NCI-H2081 treated with DMSO at 0.1 percent for 48 hours (cell line): Measurements from ENCODE around the gene SLMAP.

ENCODE experiments used
- DNase-seq: peaks from one replicate; lab custom pipeline; 2025; lab: John Stamatoyannopoulos, UW

The SLMAP gene

GRCh38 chr3:57755741-57756527, at the start of gene SLMAP:
Gene SLMAP (plus strand): TSS chr3:57756309. CDS start chr3:57757652, 1,343 bp downstream.
- DNase-seq = peak; percentile 67

- DNase-seq = no peak
These were observed 49.6 kb upstream of the SLMAP start for GRCh38 chr3:57706462-57706861.

- no peak for DNase-seq
These were observed 47.1 kb upstream of the SLMAP start for GRCh38 chr3:57709031-57709430.

- no peak for DNase-seq
These were observed 46.5 kb upstream of the SLMAP start for GRCh38 chr3:57709559-57709958.

GRCh38 chr3:57715686-57716085, 40.4 kb upstream of the SLMAP start:
- DNase-seq = no peak

GRCh38 chr3:57717205-57717868, 38.8 kb upstream of the SLMAP start:
- DNase-seq = no peak

GRCh38 chr3:57718118-57718517, 38.0 kb upstream of the SLMAP start:
- DNase-seq = no peak

GRCh38 chr3:57726397-57726796, 29.7 kb upstream of the SLMAP start:
- no peak for DNase-seq

GRCh38 chr3:57727106-57727505, 29.0 kb upstream of the SLMAP start:
- DNase-seq = no peak

- no peak for DNase-seq
These were observed 26.6 kb upstream of the SLMAP start for GRCh38 chr3:57729334-57730045.

- no peak for DNase-seq
These were observed 25.4 kb upstream of the SLMAP start for GRCh38 chr3:57730682-57731081.

GRCh38 chr3:57731311-57731710, 24.8 kb upstream of the SLMAP start:
- DNase-seq = no peak

GRCh38 chr3:57733790-57734189, 22.3 kb upstream of the SLMAP start:
- DNase-seq = no peak

GRCh38 chr3:57735405-57735804, 20.7 kb upstream of the SLMAP start:
- no peak for DNase-seq

GRCh38 chr3:57737840-57738239, 18.3 kb upstream of the SLMAP start:
- DNase-seq = no peak

GRCh38 chr3:57738391-57738790, 17.7 kb upstream of the SLMAP start:
- DNase-seq = no peak

- DNase-seq = no peak
These were observed 16.1 kb upstream of the SLMAP start for GRCh38 chr3:57740027-57740426.

- DNase-seq = no peak
These were observed 12.6 kb upstream of the SLMAP start for GRCh38 chr3:57743496-57743895.

GRCh38 chr3:57745101-57745500, 11.0 kb upstream of the SLMAP start:
- DNase-seq = no peak

GRCh38 chr3:57746156-57747010, 9.7 kb upstream of the SLMAP start:
- no peak for DNase-seq

- DNase-seq = no peak
These were observed 6.6 kb upstream of the SLMAP start for GRCh38 chr3:57749542-57749941.

- DNase-seq = no peak
These were observed 3.8 kb upstream of the SLMAP start for GRCh38 chr3:57752307-57752706.
